GM19239 (cell line): ENCODE data around the gene TSPAN19.
"Not testable (repeated sequence)": the region's sequence is repeated elsewhere in the genome, so short reads cannot be mapped to it uniquely, and the experiment has no call there.

ENCODE experiments used
- DNase-seq: peaks from one replicate; pipeline ENCODE4 v3.0.0; 2011; ENCODE audit warnings: low spot score; ENCODE audit not compliant: insufficient read length
- FAIRE-seq: peaks from 2 replicates; lab custom pipeline; 2011; peaks lifted over from hg19 to GRCh38; lab: Jason Lieb, UNC

The TSPAN19 gene

DNA sequence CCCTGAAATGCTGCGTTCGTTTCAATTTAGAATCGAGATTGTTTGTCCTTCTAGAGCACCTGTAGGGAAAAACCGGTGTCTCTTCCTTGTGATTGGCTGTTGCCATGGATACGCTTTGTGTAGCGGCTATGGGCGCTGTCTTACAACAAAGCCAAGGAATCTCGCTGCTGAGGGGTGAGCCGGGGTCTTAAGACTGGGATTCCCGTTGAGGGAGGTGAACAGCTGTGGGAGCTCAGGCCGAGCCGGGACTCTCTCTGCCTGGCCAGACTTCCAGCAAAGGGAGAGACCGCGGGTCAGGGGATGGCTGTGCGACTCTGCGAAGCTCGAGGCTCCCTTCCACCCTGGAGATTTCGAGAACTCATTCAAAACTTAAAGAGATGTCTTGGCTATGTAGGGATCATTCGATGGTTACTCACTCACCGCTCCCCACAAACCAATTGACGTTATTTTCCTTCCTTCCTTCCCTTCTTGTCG is at the start of gene TSPAN19, which contains the start of gene LRRIQ1:
Gene TSPAN19, minus strand, starts transcription at position 44 of the 474 bp plus-strand sequence. CDS start 6,331 bp downstream, outside the sequence.
Gene LRRIQ1, plus strand, starts transcription at position 118 of the 474 bp plus-strand sequence. CDS start 1,826 bp downstream, outside the sequence.
- DNase-seq (peak; percentile 10), FAIRE-seq (peak; percentile 28)

- DNase-seq, result no peak
- no peak for FAIRE-seq
These were observed 49.0 kb upstream of the TSPAN19 start for GRCh38 chr12:85085066-85085465.

- FAIRE-seq (no peak), DNase-seq (no peak)
These were observed 40.8 kb upstream of the TSPAN19 start for GRCh38 chr12:85076688-85077430.

GRCh38 chr12:85072826-85073225 is 36.7 kb upstream of the TSPAN19 start:
- FAIRE-seq, result no peak
- no peak for DNase-seq

DNA sequence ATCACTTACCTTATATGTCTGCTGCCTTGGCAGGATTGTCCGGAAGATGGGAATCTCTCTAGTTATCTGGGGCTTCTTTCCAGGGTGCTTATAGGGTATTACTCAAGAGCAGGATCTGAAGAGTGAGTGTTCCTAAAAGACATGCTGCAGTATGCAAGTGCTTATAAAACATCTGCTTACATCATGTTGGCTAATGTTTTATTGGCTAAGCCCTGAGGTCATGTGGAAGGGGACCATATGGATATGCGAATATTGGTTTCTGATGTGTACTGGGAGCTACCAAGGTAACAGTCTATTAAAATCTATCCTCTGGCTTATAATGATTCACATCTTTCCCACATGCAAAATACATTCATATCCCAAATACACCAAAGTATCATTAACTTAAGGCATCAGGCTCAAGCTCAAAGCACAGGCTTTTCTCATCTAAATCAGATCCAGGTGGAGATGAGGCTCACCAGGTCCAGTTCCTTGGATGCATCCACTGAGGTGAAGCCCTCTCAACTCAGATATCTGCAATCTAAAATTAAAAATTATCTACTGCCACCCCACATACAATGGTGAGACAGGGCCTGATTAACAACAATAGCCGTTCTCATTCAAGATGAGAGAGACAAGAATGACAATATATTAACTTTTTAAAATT is 29.9 kb upstream of the TSPAN19 start:
- DNase-seq, result no peak
- no peak for FAIRE-seq

- DNase-seq, result no peak
- no peak for FAIRE-seq
These were observed 24.8 kb upstream of the TSPAN19 start for GRCh38 chr12:85060916-85061315.

DNA sequence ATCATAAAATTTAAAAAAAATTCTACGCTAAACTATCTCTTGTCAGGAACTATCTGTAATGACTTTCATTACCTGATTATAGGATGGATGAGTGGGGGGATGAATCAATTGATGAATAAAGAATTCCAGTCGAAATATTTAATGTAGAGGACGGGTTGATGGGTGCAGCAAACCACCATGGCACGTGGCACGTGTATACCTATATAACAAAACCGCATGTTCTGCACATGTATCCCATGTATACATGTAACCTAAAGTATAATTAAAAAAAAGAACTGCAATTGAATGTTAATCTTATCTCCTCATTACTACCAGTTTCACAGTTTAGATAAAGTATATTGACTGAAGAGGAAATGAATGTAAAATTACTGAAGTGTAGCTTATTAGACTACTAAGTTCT is 23.5 kb upstream of the TSPAN19 start:
- no peak for DNase-seq
- no peak for FAIRE-seq

DNA sequence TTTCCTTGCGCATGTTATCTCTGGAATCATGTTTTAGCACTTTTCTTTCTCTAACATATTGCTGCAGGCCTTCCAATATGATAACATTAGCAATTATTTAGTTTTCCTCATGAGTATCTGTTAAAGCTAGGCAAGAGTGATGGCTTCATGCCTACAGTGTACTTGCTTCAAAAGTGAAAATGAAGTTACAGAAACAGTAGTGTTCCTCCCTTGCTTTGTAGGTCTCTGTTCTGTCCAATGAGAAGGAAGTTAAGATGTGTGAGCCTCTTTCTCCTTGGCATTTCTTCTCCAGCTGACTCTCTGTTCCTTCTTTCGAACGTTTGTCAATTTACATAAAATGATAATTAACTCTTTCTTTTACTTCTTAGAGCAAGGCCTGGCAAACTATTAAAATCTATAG is 22.3 kb upstream of the TSPAN19 start:
- no peak for FAIRE-seq
- no peak for DNase-seq

DNA sequence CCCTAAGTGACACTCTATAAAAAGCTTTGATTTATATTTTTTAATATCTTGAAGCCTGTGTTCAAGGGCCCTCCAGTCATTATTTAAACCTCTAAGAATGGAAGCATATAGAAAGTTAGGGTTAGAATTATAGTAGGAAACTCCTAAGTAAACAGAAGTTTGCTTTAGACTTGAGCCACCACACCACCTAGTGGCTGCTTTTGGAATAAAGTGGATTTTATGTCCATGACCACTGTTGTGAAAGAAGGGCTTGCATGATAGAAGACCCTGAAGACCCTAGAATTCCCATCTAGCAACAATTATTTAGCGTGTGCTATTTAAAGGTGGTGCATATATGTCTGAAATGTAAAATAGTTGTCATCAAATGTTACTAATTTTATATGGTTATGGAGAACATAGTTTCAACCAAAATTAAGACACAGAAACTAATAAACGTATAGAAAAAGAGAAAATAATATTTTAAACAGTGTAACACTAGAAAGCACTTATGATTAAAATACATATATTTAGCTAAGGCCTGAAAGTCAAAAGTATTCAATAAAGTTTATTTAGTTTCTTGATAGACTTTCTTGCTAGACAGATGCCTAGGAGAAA is 21.4 kb upstream of the TSPAN19 start:
- FAIRE-seq (no peak), DNase-seq (peak; percentile 1)

DNA sequence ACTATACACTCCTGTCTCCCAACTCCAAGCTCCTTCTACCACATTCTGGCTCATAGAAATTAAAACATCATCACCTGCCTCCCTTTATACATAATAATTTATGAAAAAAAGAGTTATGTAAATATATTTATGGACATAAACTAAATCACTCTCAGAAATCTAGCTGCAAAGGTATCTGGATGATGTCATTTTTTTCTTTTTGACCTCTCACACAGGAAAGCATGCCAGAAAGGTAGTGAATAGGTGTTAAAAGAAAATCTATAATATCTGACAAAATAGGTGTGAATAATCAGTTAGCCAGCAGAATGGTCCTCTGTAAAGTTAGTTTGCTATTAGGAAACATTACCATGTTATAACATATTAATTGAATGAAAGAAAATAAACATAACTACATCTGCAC is 7.8 kb upstream of the TSPAN19 start:
- FAIRE-seq (no peak), DNase-seq (no peak)

DNA sequence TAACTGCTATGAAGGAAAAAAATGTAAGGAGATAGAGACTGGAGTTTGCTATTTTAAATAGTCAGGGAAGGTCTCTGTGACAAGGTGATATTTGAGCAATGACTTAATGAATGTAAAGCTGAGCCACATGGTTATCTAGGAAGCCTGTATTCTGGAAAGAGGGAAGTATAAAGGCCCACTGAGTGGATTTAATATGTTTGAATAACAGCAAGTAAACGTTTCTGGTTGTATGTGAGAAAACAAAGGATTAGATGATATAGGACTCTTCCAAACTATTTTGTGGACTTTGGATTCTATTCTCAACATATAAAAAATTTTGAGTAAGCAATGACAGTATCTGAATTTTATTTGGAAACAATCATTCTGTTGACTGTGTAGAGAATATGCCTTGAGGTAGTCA is 5.3 kb upstream of the TSPAN19 start:
- DNase-seq (no peak), FAIRE-seq (no peak)

- no peak for FAIRE-seq
- DNase-seq, result no peak
These were observed 656 bp upstream of the TSPAN19 start for GRCh38 chr12:85036733-85037132.

DNA sequence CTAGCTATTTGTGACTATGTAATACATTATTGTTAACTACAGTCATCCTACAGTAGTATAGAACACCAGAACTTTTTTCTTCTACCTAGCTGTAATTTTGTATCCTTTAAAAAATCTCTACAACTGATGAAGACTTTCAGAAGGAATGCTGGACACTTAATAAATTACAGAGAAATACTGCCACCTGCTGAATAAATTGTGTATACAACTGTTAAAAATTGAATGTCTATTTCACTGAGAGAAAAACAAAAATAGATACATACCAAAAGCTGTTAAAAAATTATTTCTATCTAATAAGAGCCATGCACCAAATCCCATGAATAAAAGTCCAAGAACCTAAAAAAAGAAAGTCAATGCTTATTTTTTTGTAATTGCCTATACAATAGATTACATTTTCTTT is 6.6 kb downstream of the TSPAN19 start:
- no peak for FAIRE-seq
- no peak for DNase-seq

DNA sequence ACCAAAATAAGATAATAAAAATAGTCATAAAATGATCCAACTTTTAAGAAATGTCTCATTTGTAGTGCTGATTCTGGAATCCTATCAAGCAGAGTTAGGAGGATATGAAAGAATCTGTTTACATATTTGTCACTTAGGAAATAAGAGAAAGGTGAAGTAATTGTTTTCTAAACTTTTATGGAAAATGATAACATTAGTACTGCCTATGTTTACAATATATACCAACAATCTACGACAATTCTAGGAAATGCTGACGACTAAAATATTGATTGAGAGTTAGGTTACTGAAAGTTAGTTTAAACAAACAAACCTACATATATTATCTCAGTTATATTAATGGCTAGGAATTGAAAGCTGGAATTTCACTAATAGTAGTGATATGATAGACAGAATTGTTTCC is 18.0 kb downstream of the TSPAN19 start:
- DNase-seq (no peak), FAIRE-seq (no peak)

GRCh38 chr12:85017618-85018017 is 18.5 kb downstream of the TSPAN19 start:
- FAIRE-seq (no peak), DNase-seq (no peak)

DNA sequence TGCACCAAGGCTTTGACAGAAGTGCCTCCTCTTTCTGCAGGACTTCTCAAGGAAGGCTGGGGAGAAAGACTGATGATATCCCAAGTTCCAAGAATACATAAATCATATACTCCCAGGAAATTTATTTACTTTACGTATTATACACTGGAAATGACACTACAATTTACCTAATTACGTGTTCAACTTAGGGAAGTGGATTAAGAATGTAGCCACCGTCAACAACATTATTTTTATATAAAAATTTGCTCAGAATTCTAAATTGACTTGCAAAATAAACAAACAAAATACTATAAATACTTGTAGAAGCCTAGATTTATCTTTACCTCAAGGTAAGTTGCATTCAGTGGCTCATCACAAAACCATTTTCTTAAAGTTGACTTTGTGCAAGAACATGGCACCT is 18.9 kb downstream of the TSPAN19 start:
- FAIRE-seq (no peak), DNase-seq (no peak)

DNA sequence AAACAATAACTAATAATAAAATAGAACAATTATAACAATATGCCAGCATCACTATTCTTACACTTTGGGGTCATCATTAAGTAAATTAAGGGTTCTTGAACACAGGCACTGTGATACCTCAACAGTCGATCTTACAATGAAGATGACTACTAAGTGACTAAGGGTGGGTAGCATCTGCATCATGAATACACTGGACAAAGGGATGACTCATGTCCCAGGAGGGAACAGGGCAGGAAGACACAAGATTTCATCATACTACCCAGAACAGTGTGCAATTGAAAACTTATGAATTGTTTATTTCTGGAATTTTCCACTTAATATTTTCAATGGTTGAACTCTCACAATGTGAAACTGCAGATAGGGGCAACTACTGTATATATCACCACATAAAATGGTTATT is 19.7 kb downstream of the TSPAN19 start:
- FAIRE-seq (no peak), DNase-seq (no peak)

DNA sequence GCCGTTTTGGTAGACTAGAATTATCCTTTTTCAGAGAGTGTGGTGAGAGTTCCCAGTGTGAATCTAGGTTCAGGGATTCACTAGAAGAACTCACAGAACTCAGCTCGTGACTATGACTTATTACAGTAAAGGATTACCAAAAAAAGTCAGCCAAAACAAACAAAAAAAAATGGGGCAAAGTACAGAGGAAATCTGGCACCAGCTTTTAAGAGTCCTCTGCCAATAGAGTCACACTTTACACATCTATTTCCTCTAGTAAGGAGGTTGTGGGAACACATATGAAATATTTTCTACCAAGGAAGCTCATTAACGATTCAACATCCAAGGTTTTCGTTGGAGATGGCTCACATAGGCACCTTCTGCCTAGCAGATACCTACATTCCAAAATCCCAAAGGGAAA is 28.2 kb downstream of the TSPAN19 start:
- DNase-seq (no peak), FAIRE-seq (no peak)

DNA sequence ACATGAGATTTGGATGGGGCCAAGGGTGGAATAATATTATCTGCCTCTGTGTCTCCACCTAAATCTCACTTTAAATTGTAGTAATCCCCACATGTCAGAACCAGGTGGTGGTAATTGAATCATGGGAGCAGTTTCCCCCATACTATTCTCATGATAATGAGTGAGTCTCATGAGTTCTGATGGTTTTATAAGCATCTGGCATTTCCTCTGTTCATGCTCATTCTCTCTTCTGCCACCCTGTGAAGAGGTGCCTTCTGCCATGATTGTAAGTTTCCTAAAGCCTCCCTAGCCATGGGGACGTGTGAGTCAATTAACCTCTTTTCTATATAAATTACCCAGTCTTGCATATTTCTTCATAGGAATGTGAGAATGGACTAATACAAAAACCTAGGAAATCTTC is 29.9 kb downstream of the TSPAN19 start:
- FAIRE-seq, result no peak

GRCh38 chr12:85005615-85006014 is 30.5 kb downstream of the TSPAN19 start:
- no peak for FAIRE-seq
- DNase-seq, result no peak

More for the DNA sequence above, 29.9 kb downstream of the TSPAN19 start:
- DNase-seq, result no peak

- DNase-seq, FAIRE-seq: not testable (repeated sequence)
These were observed 31.0 kb downstream of the TSPAN19 start for GRCh38 chr12:85005047-85005446.
